Sigmoid colon (tissue), 7 donors: ENCODE data around the gene ACTN1. TPM values are rescaled to one million over a fixed set of nuclear protein-coding genes. Genes with fewer than 3 reads are reported as not detected.

ENCODE experiments used
- DNase-seq: peaks from one replicate; pipeline ENCODE4 v3.0.0-alpha.2; 2019
- H3K27ac ChIP-seq, 4 donors: fragments of 200-600 bp; sonication (generic); one replicate each; pipeline ENCODE4 v1.5.1; 2016 to 2019; ENCODE audit warnings: mild to moderate bottlenecking in 1 of 4
- H3K27me3 ChIP-seq, 3 donors: fragments of 200-600 bp; sonication (generic); one replicate each; pipeline ENCODE4 v1.5.1; 2019; ENCODE audit warnings: mild to moderate bottlenecking in 1 of 3
- H3K36me3 ChIP-seq, 4 donors: fragments of 200-600 bp; sonication (generic); one replicate each; pipeline ENCODE4 v1.5.1; 2016 to 2019
- H3K4me1 ChIP-seq, 4 donors: fragments of 200-600 bp; sonication (generic); one replicate each; pipeline ENCODE4 v1.5.1; 2017 to 2019
- H3K4me3 ChIP-seq, 4 donors: fragments of 200-600 bp; sonication (generic); one replicate each; pipeline ENCODE4 v1.5.1; 2017 to 2019; ENCODE audit warnings: mild to moderate bottlenecking in 2 of 4, moderate library complexity in 1 of 4
- H3K9me3 ChIP-seq, 4 donors: fragments of 200-600 bp in 3 of 4; sonication (generic) in 3 of 4; one replicate each; pipeline versions ENCODE4 v1.5.1 to v1.6.1; 2013 to 2019
- CTCF ChIP-seq, 4 experiments: fragments of 450-650 bp in 3 of 4; fragments of 200-600 bp in 1 of 4; IDR thresholded peaks; one replicate each; pipeline ENCODE4 v1.5.1; 2016 to 2019; ENCODE audit warnings: antibody characterized with exemption in 4 of 4, mild to moderate bottlenecking in 3 of 4, moderate library complexity in 2 of 4
- EP300 ChIP-seq, 4 donors: sonication (generic); formaldehyde crosslinking; IDR thresholded peaks; one replicate each; pipeline ENCODE4 v1.6.1; 2017; ENCODE audit warnings: antibody characterized with exemption in 4 of 4
- POLR2A ChIP-seq, 2 donors: fragments of 450-650 bp; IDR thresholded peaks; one replicate each; pipeline ENCODE4 v1.6.1; 2016; ENCODE audit warnings: antibody characterized with exemption in 2 of 2, mild to moderate bottlenecking in 2 of 2, moderate library complexity in 2 of 2
- POLR2AphosphoS5 ChIP-seq, 4 donors: sonication (generic); formaldehyde crosslinking; IDR thresholded peaks; one replicate each; pipeline ENCODE4 v1.6.1; 2017; ENCODE audit warnings: antibody characterized with exemption in 4 of 4
- WGBS, 2 donors: extraction: QIAGEN DNeasy Blood & Tissue Kit; methylation state at CpG; one replicate each; pipeline ENCODE4 v1.1.7; 2013; 5-methylcytosine and 5-hydroxymethylcytosine counted together
- intact Hi-C: fragments of 100-400 bp; cut with DNase I; formaldehyde crosslinking; loops from one replicate; pipeline ENCODE4 v1.15.1; 2023
- polyA plus RNA-seq, 3 donors: library from polyadenylated mRNA; stranded (reverse); fragments of 200-250 nt; gene quantifications; one replicate each; pipeline ENCODE4 v1.2.3, GENCODE V29; 2013
- total RNA-seq, 4 donors: library from RNA; depleted of rRNA; stranded (reverse); fragments of >200 nt; gene quantifications; one replicate each; pipeline ENCODE4 v1.1.0, GENCODE V29; 2016
- donor health status: healthy with polysubstance abuse.
- donor health status: Bipolar disorder and iron deficiency.
- donor health status: healthy.

The ACTN1 gene
- total and polyA plus RNA-seq, 7 donors, result 20.1 to 1,069 (median 372) TPM

GRCh38 chr14:68863610-68864360, 115.3 kb downstream of the ACTN1 start:
- Histone ChIP-seq H3K4me3 (no peak overlapping the region), H3K9me3 (peaks cover 0 to 8% (median 4%) of the 10 kb centered on the region in 4 donors), H3K27me3 (no peaks in the 10 kb centered on the region), H3K36me3 (no peaks in the 10 kb centered on the region), H3K4me1 (no peaks in the 10 kb centered on the region), H3K27ac (peak overlapping the region in 2 of 4 donors; percentile 39)
- intact Hi-C loops, result loop anchor here (1.0 kb wide), 1 partner anchor 245 kb away; no protein-coding TSS in a partner anchor
- DNase-seq, result no peak
- TF ChIP-seq CTCF (IDR thresholded peaks at IDR 0.05) (no peak), EP300 (IDR thresholded peaks at IDR 0.05) (no peak), POLR2AphosphoS5 (IDR thresholded peaks at IDR 0.05) (no peak), POLR2A (IDR thresholded peaks at IDR 0.05) (no peak)
- WGBS, 2 donors, result 75 to 83% methylated on average over 13 of the region's 13 CpGs

- no peak overlapping the region for H3K4me3 ChIP-seq
- WGBS, 2 donors, result 2% methylated on average over 2 of the region's 2 CpGs
- intact Hi-C loops, result loop anchor here (1.0 kb wide), 1 partner anchor 245 kb away; no protein-coding TSS in a partner anchor
- H3K27ac ChIP-seq, result peak overlapping the region in 1 of 4 donors; percentile 37
- H3K27me3 ChIP-seq, result no peaks in the 10 kb centered on the region
- no peaks in the 10 kb centered on the region for H3K4me1 ChIP-seq
- peaks cover 0 to 8% (median 4%) of the 10 kb centered on the region in 4 donors for H3K9me3 ChIP-seq
- H3K36me3 ChIP-seq, result no peaks in the 10 kb centered on the region
- TF ChIP-seq EP300 (IDR thresholded peaks at IDR 0.05), result no peak
- peak; percentile 54 to 74 (median 70) for TF ChIP-seq CTCF (IDR thresholded peaks at IDR 0.05)
- TF ChIP-seq POLR2A (IDR thresholded peaks at IDR 0.05), result no peak
- peak; percentile 88 for DNase-seq
Measured at GRCh38 chr14:68862954-68863594, 116.0 kb downstream of the ACTN1 start.

- peaks cover 0 to 8% (median 3%) of the 10 kb centered on the region in 4 donors for H3K9me3 ChIP-seq
- intact Hi-C loops, result no loop called here
- no peak for DNase-seq
- H3K4me1 ChIP-seq, result peaks cover 0 to 17% (median 5%) of the 10 kb centered on the region in 4 donors
- TF ChIP-seq POLR2AphosphoS5 (IDR thresholded peaks at IDR 0.05), result no peak
- no peak for TF ChIP-seq CTCF (IDR thresholded peaks at IDR 0.05)
- no peak for TF ChIP-seq POLR2A (IDR thresholded peaks at IDR 0.05)
- TF ChIP-seq EP300 (IDR thresholded peaks at IDR 0.05), result no peak
- WGBS, 2 donors, result 93 to 96% methylated on average over 5 of the region's 5 CpGs
- H3K27ac ChIP-seq, result no peak overlapping the region
- H3K4me3 ChIP-seq, result no peak overlapping the region
- H3K27me3 ChIP-seq, result no peaks in the 10 kb centered on the region
- no peaks in the 10 kb centered on the region for H3K36me3 ChIP-seq
Measured at GRCh38 chr14:68860771-68861170, 118.3 kb downstream of the ACTN1 start.

- TF ChIP-seq POLR2A (IDR thresholded peaks at IDR 0.05) (no peak), EP300 (IDR thresholded peaks at IDR 0.05) (no peak), POLR2AphosphoS5 (IDR thresholded peaks at IDR 0.05) (no peak), CTCF (IDR thresholded peaks at IDR 0.05) (no peak)
- intact Hi-C loops, result no loop called here
- Histone ChIP-seq H3K4me1 (peaks cover 0 to 29% (median 8%) of the 10 kb centered on the region in 4 donors), H3K9me3 (no peaks in the 10 kb centered on the region), H3K36me3 (no peaks in the 10 kb centered on the region), H3K4me3 (no peak overlapping the region), H3K27me3 (no peaks in the 10 kb centered on the region), H3K27ac (no peak overlapping the region)
- WGBS, 2 donors, result 61 to 78% methylated on average over 5 of the region's 5 CpGs
- DNase-seq, result no peak
Measured at GRCh38 chr14:68857516-68858070, 121.5 kb downstream of the ACTN1 start.
